ENCODE results near the gene CKAP5. TPM values are rescaled to one million over a fixed set of nuclear protein-coding genes. Genes with fewer than 3 reads are reported as not detected.

Gene CKAP5
- total and polyA plus RNA-seq, 2 experiments from 2014 or later, result 67.9 to 120 TPM

- no peak; the same call in 2 of the 3 replicates for ATAC-seq
Measured at GRCh38 chr11:46719048-46719542, 127.0 kb downstream of the CKAP5 start, which contains the start of gene F2. TSS of gene F2 (plus strand) at chr11:46719213. CDS start at chr11:46719236, 23 bp downstream.

More at GRCh38 chr11:46719048-46719542, 127.0 kb downstream of the CKAP5 start, which contains the start of gene F2:
- H3K79me2 ChIP-seq (replicated peaks; ENCODE audit: insufficient read depth), result no peaks in the 10 kb centered on the region
- no peak for DNase-seq (ENCODE audit: low spot score)
- Mint-ChIP-seq H3K4me3 (no peak within 1 kb of the TSS), H3K4me1 (peaks cover 6% of the 10 kb centered on the region), H3K9me3 (no peaks in the 10 kb centered on the region; the same call in 2 of the 3 replicates), H3K36me3 (ENCODE audit: low read depth) (no peaks in the 10 kb centered on the region), H3K27me3 (ENCODE audit: insufficient read depth, low read depth, poor library complexity) (peaks cover 9% of the 10 kb centered on the region), H3K27ac (no peak within 1 kb of the TSS)
- no peaks in the 10 kb centered on the region for H3K9me2 ChIP-seq (ENCODE audit: insufficient read depth)
- H3K4me3 ChIP-seq, result no peak within 1 kb of the TSS
- no peaks in the 10 kb centered on the region for H3F3A ChIP-seq (replicated peaks; ENCODE audit: low read depth)
- no peak within 1 kb of the TSS for H3K4me2 ChIP-seq
- H4K20me1 ChIP-seq (replicated peaks; ENCODE audit: insufficient read depth), result no peaks in the 10 kb centered on the region
- no peaks in the 10 kb centered on the region for H3K4me1 ChIP-seq (ENCODE audit: insufficient read depth)
- peak within 1 kb of the TSS; percentile 52 for H2AFZ ChIP-seq
- no peaks in the 10 kb centered on the region for H3K36me3 ChIP-seq (ENCODE audit: insufficient read depth)
- H3K27me3 ChIP-seq (ENCODE audit: insufficient read depth), result no peaks in the 10 kb centered on the region
- H3K27ac ChIP-seq (ENCODE audit: low read depth), result no peak within 1 kb of the TSS
- TF ChIP-seq ZNF331 (CRISPR knock-in tag; IDR thresholded peaks at IDR 0.05; ENCODE audit: low read depth) (no peak), EZH2phosphoT487 (IDR thresholded peaks at IDR 0.05; ENCODE audit: unreplicated experiment) (no peak), EZH2 (IDR thresholded peaks at IDR 0.05; ENCODE audit: low read depth, unreplicated experiment) (no peak), ZNF114 (CRISPR knock-in tag; IDR thresholded peaks at IDR 0.05) (no peak), REST (IDR thresholded peaks at IDR 0.05; ENCODE audit: unreplicated experiment) (no peak), JUNB (IDR thresholded peaks at IDR 0.05; ENCODE audit: unreplicated experiment) (no peak), CTCF (conservative IDR thresholded peaks at IDR 0.05; ENCODE audit: low read depth in 2 of 2) (no peak), ZNF462 (CRISPR knock-in tag; IDR thresholded peaks at IDR 0.05) (no peak), STAT1 (IDR thresholded peaks at IDR 0.05; ENCODE audit: unreplicated experiment) (no peak), POLR2AphosphoS5 (IDR thresholded peaks at IDR 0.05; ENCODE audit: low read depth) (no peak), ETS1 (IDR thresholded peaks at IDR 0.05) (no peak), CREB1 (CRISPR knock-in tag; IDR thresholded peaks at IDR 0.05; ENCODE audit: low read depth) (no peak), NANOG (IDR thresholded peaks at IDR 0.05; ENCODE audit: borderline replicate concordance) (no peak)

Data from GM23338 (cell line).